Measurements from ENCODE around the gene FAM107B.

DNA sequence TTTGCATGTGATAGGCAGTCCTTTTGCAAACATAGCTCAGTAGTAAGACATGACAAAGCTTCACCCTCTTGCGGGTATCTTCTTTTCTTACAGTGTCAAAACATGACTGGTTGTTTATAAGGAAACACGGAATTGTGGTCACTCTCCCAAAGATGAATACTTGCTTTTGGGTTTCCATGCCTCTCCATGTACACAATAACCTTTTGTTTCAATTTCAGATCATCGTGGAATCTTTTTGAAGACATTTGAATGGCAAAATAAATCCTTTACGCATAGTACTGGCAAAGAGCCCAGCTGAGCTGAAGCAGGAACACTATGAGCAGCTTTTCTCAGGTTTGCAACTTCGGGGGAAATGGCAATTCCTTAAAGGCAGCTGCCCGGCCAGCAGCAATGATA is 287.2 kb downstream of the FAM107B start:
- TF ChIP-seq CTCF (IDR thresholded peaks at IDR 0.05), result no peak
- no peak for TF ChIP-seq POLR2A (IDR thresholded peaks at IDR 0.05)

Data from adrenal gland (tissue), 5 donors.